K562 (cell line): Measurements from ENCODE around the gene DNAJB6. TPM values are rescaled to one million over a fixed set of nuclear protein-coding genes. Genes with fewer than 3 reads are reported as not detected.
A peak's percentile ranks its signal among the peaks of the same experiment; 100 is the strongest.

Experiments used
- ARID3A ChIP-seq: IDR thresholded peaks from 2 replicates; pipeline ENCODE4 v1.6.1; 2012; ENCODE audit warnings: low read depth, low read length, improper control_type of control experiment, borderline replicate concordance
- CREB3L1 ChIP-seq: fragments of 450-650 bp; IDR thresholded peaks from 2 replicates; pipeline ENCODE4 v1.6.1; 2014; ENCODE audit warnings: low read depth, mild to moderate bottlenecking, moderate library complexity, borderline replicate concordance
- EGR1 ChIP-seq: fragments of 450-650 bp; conservative IDR thresholded peaks from 2 replicates; pipeline ENCODE4 v1.6.1; 2017; ENCODE audit warnings: mild to moderate bottlenecking
- GATA2 ChIP-seq: sonication (generic); formaldehyde crosslinking; IDR thresholded peaks from 2 replicates; pipeline ENCODE4 v1.4.0; 2020; ENCODE audit warnings: mild to moderate bottlenecking, missing genetic modification reagents
- KHSRP ChIP-seq: fragments of 450-650 bp; IDR thresholded peaks from 2 replicates; pipeline ENCODE4 v1.6.1; 2017
- POLR2AphosphoS5 ChIP-seq: IDR thresholded peaks from 2 replicates; pipeline ENCODE4 v1.6.1; 2011; ENCODE audit warnings: mild to moderate bottlenecking, low read depth, low read length, moderate library complexity; ENCODE audit not compliant: control insufficient read depth, insufficient read depth
- RHOXF2B ChIP-seq: fragments of 250-450 bp; sonication (Bioruptor Pico); conservative IDR thresholded peaks from 2 replicates; pipeline ENCODE4 v1.5.1; 2021
- WHSC1 ChIP-seq: IDR thresholded peaks from one replicate; pipeline ENCODE4 v1.6.1; 2012; ENCODE audit warnings: low read length, control low read depth, inconsistent platforms
- ZNF586 ChIP-seq: fragments of 450-650 bp; formaldehyde crosslinking; conservative IDR thresholded peaks from 2 replicates; pipeline ENCODE4 v1.4.0; 2020; ENCODE audit warnings: mild to moderate bottlenecking, moderate library complexity
- polyA plus RNA-seq, 8 experiments: library from polyadenylated mRNA; depleted of rRNA in 4 of 8; stranded (reverse) in 5 of 8; unstranded in 3 of 8; fragments of >200 nt; fragmentation: Nextera tagmentation in 2 of 8; fragmentation: Illumina TruSeq in 1 of 8; extraction: Ambion mirVana in 2 of 8; extraction: Trizol in 1 of 8; gene quantifications; 2 replicates each; pipeline versions ENCODE4 v1.2.1 to v1.2.3, GENCODE V29; 2011 to 2014; ENCODE audit warnings: inconsistent platforms in 1 of 8, missing spikeins in 1 of 8
- total RNA-seq, 7 experiments: library from RNA; depleted of rRNA in 6 of 7; stranded (reverse); fragments of >200 nt in 6 of 7; fragmentation: Illumina TruSeq in 2 of 7; extraction: Trizol in 2 of 7; gene quantifications; 2 replicates each; pipeline versions ENCODE4 v1.2.1 to v1.2.3, GENCODE V29; 2011 to 2021; ENCODE audit warnings: low replicate concordance in 1 of 7
- TF ChIP-seq, protein P1 (sequence below): fragments of 250-450 bp; sonication (Bioruptor Pico); IDR thresholded peaks from 2 replicates; pipeline ENCODE4 v1.8.0; 2021; ENCODE audit warnings: moderate library complexity, mild to moderate bottlenecking, inconsistent platforms
- TF ChIP-seq, protein P2 (sequence below), 2 experiments: fragments of 450-650 bp; IDR thresholded peaks; 2 replicates each; pipeline ENCODE4 v1.6.1; 2016; ENCODE audit warnings: mild to moderate bottlenecking in 2 of 2, borderline replicate concordance in 1 of 2, low read depth in 1 of 2, moderate library complexity in 1 of 2

Gene DNAJB6
- total and polyA plus RNA-seq, 9 of the 15 experiments (the other 6 are each of a cell fraction or from before 2014, with no cell fraction given), result 84.5 to 158 (median 135) TPM

DNA sequence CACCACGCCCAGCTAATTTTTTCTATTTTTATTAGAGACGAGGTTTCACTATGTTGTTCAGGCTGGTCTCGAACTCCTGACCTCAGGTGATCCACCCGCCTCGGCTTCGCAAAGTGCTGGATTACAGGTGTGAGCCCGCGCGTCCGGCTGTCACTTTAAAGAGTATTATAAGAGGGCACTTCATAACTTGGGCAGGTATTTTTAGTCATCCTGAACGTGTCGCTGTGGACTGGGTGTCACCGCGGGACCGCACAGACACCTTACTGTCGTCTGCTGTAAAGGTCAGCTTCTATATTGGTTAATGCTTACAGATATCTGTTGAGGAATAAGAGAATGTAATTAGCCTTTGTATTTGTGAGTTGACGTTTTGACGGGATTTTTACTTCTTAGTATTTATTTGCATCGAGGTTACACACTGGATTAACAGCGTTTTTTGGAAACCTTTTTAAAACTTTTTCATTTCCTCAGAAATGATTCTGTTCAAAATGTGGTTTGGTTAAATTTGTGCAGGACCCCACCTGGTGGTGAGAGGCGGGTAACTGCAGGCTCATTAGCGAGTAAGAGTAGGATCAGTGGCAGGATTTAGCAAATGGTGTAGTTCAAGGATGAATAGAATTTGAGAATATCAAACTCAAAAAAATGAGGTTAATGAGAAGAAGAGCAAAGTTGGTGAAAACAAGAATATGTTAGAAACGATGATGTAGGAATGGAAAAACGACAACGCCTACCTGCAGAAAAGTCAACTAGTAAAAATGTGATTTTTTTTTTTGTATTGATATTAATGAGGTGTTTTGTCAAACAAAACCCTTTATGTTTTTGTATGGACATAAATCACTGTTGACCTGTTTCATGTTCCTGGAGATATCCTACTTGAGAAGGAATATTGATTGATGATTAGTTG lies 3.2 kb downstream of the DNAJB6 start (continued):
- TF ChIP-seq ARID3A (peak; percentile 90), ZNF586 (no peak), CREB3L1 (no peak), RHOXF2B (no peak), KHSRP (no peak), POLR2AphosphoS5 (no peak), EGR1 (no peak), WHSC1 (no peak), GATA2 (CRISPR knock-in tag) (no peak)
- TF ChIP-seq, protein P1, sequence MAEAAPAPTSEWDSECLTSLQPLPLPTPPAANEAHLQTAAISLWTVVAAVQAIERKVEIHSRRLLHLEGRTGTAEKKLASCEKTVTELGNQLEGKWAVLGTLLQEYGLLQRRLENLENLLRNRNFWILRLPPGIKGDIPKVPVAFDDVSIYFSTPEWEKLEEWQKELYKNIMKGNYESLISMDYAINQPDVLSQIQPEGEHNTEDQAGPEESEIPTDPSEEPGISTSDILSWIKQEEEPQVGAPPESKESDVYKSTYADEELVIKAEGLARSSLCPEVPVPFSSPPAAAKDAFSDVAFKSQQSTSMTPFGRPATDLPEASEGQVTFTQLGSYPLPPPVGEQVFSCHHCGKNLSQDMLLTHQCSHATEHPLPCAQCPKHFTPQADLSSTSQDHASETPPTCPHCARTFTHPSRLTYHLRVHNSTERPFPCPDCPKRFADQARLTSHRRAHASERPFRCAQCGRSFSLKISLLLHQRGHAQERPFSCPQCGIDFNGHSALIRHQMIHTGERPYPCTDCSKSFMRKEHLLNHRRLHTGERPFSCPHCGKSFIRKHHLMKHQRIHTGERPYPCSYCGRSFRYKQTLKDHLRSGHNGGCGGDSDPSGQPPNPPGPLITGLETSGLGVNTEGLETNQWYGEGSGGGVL, result no peak
- TF ChIP-seq, protein P2, sequence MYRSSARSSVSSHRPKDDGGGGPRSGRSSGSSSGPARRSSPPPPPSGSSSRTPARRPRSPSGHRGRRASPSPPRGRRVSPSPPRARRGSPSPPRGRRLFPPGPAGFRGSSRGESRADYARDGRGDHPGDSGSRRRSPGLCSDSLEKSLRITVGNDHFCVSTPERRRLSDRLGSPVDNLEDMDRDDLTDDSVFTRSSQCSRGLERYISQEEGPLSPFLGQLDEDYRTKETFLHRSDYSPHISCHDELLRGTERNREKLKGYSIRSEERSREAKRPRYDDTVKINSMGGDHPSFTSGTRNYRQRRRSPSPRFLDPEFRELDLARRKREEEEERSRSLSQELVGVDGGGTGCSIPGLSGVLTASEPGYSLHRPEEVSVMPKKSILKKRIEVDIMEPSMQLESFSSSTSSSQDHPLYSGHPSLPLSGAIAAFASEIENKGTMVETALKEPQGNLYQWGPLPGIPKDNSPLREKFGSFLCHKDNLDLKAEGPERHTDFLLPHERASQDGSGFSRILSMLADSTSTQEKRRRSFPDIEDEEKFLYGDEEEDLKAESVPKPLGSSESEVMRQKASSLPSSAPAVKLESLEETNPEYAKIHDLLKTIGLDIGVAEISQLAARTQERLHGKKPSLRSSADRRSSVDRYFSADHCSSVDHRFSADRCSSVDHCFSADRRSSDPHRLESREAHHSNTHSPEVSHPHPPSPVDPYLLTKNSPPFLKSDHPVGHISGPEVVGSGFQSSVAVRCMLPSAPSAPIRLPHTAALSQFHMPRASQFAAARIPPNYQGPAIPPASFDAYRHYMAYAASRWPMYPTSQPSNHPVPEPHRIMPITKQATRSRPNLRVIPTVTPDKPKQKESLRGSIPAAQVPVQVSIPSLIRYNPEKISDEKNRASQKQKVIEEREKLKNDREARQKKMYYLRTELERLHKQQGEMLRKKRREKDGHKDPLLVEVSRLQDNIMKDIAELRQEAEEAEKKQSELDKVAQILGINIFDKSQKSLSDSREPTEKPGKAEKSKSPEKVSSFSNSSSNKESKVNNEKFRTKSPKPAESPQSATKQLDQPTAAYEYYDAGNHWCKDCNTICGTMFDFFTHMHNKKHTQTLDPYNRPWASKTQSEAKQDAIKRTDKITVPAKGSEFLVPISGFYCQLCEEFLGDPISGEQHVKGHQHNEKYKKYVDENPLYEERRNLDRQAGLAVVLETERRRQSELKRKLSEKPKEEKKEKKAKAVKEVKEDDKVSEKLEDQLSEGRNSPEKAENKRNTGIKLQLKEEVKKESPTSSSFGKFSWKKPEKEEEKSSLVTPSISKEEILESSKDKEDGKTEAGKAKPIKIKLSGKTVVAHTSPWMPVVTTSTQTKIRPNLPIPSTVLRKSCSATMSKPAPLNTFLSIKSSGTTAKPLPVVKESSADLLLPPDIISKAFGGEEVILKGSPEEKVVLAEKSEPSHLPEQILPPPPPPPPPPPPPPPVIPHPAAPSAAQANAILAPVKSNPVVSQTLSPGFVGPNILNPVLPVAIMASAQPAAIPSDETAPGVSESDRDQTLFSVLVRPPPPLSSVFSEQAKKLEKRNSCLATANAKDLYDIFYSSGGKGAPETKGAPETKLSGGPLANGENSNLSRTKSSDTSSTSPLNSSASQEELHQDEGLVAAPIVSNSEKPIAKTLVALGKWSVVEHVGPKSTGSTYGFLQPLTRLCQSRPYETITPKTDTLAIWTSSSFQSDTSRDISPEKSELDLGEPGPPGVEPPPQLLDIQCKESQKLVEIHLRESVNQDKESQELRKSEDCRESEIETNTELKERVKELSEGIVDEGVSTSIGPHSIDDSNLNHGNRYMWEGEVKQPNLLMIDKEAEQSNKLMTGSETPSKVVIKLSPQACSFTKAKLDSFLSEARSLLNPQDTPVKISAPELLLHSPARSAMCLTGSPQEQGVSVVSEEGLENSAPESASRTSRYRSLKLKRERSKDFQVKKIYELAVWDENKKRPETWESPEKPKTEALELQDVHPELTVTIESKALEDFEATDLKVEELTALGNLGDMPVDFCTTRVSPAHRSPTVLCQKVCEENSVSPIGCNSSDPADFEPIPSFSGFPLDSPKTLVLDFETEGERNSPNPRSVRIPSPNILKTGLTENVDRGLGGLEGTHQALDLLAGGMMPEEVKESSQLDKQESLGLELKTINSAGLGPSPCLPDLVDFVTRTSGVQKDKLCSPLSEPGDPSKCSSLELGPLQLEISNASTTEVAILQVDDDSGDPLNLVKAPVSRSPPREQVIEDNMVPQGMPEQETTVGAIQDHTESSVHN (IDR thresholded peaks at IDR 0.05; ENCODE audit: borderline replicate concordance in 1 of 2, low read depth in 1 of 2), result 0 out of 4 replicates have a peak, but pooled peaks of 1 of the 2 experiments have one; percentile 17
